Measurements from ENCODE around the gene NCF4. TPM values are rescaled to one million over a fixed set of nuclear protein-coding genes. Genes with fewer than 3 reads are reported as not detected.

The NCF4 gene
- total RNA-seq, 1 donor from 2014 or later, result 13.7 TPM

GRCh38 chr22:36897611-36898010 lies 36.8 kb downstream of the NCF4 start:
- DNase-seq (ENCODE audit: low spot score in 2 of 2), result no peak
- intact Hi-C loops (cut with DNase I), result no loop called here
- peaks cover 0 to 17% of the 10 kb centered on the region in 2 donors for H3K9me3 ChIP-seq

GRCh38 chr22:36898690-36899089 lies 37.9 kb downstream of the NCF4 start:
- intact Hi-C loops (cut with DNase I), result no loop called here
- Histone ChIP-seq H3K36me3 (no peaks in the 10 kb centered on the region), H3K4me3 (no peak overlapping the region), H3K27me3 (no peaks in the 10 kb centered on the region), H3K9me3 (peaks cover 0 to 17% of the 10 kb centered on the region in 2 donors), H3K27ac (no peak overlapping the region), H3K4me1 (no peaks in the 10 kb centered on the region)
- no peak for DNase-seq (ENCODE audit: low spot score in 2 of 2)
- no peak for TF ChIP-seq CTCF (IDR thresholded peaks at IDR 0.05)

More at GRCh38 chr22:36897611-36898010, 36.8 kb downstream of the NCF4 start:
- Histone ChIP-seq H3K27ac (no peak overlapping the region), H3K27me3 (no peaks in the 10 kb centered on the region), H3K36me3 (no peaks in the 10 kb centered on the region), H3K4me1 (no peaks in the 10 kb centered on the region), H3K4me3 (no peak overlapping the region)
- TF ChIP-seq CTCF (IDR thresholded peaks at IDR 0.05), result no peak

GRCh38 chr22:36899498-36899897 lies 38.7 kb downstream of the NCF4 start:
- no peak for TF ChIP-seq CTCF (IDR thresholded peaks at IDR 0.05)
- H3K36me3 ChIP-seq, result no peaks in the 10 kb centered on the region
- peaks cover 0 to 17% of the 10 kb centered on the region in 2 donors for H3K9me3 ChIP-seq
- intact Hi-C loops (cut with DNase I), result no loop called here
- H3K4me3 ChIP-seq, result no peak overlapping the region
- H3K27ac ChIP-seq, result no peak overlapping the region
- DNase-seq (ENCODE audit: low spot score in 2 of 2), result no peak
- no peaks in the 10 kb centered on the region for H3K27me3 ChIP-seq
- H3K4me1 ChIP-seq, result no peaks in the 10 kb centered on the region

GRCh38 chr22:36900225-36900624 lies 39.4 kb downstream of the NCF4 start:
- no peaks in the 10 kb centered on the region for H3K4me1 ChIP-seq
- no peaks in the 10 kb centered on the region for H3K27me3 ChIP-seq
- DNase-seq (ENCODE audit: low spot score in 2 of 2), result no peak
- no peak overlapping the region for H3K27ac ChIP-seq
- no peak overlapping the region for H3K4me3 ChIP-seq
- H3K36me3 ChIP-seq, result no peaks in the 10 kb centered on the region
- TF ChIP-seq CTCF (IDR thresholded peaks at IDR 0.05), result no peak
- intact Hi-C loops (cut with DNase I), result no loop called here
- peaks cover 0 to 16% of the 10 kb centered on the region in 2 donors for H3K9me3 ChIP-seq

- H3K27me3 ChIP-seq, result no peaks in the 10 kb centered on the region
Observed at GRCh38 chr22:36900880-36901279, 40.1 kb downstream of the NCF4 start.

More at GRCh38 chr22:36900880-36901279, 40.1 kb downstream of the NCF4 start:
- H3K36me3 ChIP-seq, result no peaks in the 10 kb centered on the region
- H3K4me1 ChIP-seq, result no peaks in the 10 kb centered on the region
- no peak for DNase-seq (ENCODE audit: low spot score in 2 of 2)
- H3K4me3 ChIP-seq, result no peak overlapping the region
- no peak overlapping the region for H3K27ac ChIP-seq
- TF ChIP-seq CTCF (IDR thresholded peaks at IDR 0.05), result no peak
- intact Hi-C loops (cut with DNase I), result no loop called here
- peaks cover 0 to 9% of the 10 kb centered on the region in 2 donors for H3K9me3 ChIP-seq

All from ascending aorta (tissue), 2 donors.